ENCODE results near the gene CCL1.

Gene CCL1

DNA sequence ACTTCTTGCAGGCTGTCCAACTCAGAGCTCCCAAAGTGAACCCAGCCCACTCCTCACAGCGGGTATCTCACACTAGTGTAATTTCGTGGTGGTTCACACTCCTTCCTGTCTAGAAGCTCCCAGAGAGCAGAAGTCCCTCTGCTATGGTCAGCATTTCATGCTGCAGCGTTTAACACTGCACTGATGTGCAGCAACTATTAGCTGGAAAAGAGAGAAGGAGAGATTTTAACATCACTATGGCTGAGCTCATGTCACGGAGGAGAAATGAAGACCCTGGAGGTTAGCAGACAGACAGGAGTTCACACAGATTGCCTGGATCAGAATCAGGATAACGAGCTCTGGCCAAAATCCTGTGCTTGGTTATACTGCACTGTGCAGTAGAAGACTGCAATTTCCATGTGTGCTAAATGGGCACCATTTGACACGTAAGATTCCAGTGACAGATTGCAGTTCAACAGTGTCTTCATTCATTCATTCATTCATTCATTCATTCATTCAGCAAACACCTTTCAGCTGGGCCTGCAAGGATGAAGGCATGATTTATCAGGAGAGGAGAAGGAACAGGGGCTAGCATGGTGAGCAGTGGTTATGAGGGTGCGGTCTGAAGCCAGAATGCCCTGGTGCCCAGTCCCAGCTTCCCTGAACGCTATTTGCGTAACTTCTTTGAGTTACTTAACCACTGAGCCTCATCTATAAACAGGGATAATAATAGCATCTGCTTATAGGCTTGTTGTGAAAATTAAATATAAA, 5.3 kb upstream of the CCL1 start:
- no peaks in the 10 kb centered on the region for H3K27me3 ChIP-seq (ENCODE audit: control insufficient read depth in 1 of 2, insufficient read depth in 2 of 2, low read length in 2 of 2)
- H3K9ac ChIP-seq (ENCODE audit: low read length), result no peak overlapping the region
- no peaks in the 10 kb centered on the region for H3K36me3 ChIP-seq (ENCODE audit: insufficient read depth, low read length)
- no peak overlapping the region for H3K4me3 ChIP-seq (ENCODE audit: low read depth in 1 of 2, low read length in 2 of 2)
- no peaks in the 10 kb centered on the region for H3K9me3 ChIP-seq (ENCODE audit: low read length)
- no peaks in the 10 kb centered on the region for H3K4me1 ChIP-seq (ENCODE audit: insufficient read depth, low read length)
- H3K27ac ChIP-seq (ENCODE audit: low read depth, low read length), result no peak overlapping the region

DNA sequence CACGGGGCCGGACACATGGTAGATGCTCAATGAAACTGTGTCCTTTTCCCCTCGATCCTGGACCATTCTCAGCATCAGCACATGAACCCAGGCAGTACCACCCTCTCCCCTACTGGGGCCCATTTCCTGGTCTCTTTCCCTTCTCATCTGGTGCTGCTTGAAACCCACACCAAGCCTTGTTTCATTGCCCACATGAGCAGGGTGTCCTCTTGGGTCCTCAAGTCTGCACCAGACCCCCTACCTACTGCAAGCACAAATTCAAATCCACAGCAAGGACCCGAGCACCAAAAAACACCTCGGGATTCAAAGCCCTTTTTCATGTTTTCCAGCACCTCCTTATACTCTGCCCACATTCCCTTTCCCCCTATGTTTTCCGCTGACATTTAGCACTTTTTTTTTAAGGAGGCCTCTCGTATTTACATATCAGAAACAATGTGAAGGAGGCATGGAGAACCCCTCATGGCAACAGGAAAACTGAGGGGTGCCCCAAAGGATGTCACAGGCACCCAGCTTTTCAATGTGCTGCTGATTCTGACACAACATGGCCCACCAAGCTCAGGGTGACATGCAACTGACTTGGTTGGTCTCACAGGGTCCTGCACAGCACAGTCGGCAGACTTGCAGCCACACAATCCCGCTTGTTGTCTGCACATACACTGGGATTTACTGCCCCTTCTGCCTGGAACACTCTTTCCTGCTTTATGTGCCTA, 4.6 kb upstream of the CCL1 start:
- Histone ChIP-seq H3K9me3 (ENCODE audit: low read length) (no peaks in the 10 kb centered on the region), H3K27ac (ENCODE audit: low read depth, low read length) (no peak overlapping the region), H3K4me1 (ENCODE audit: insufficient read depth, low read length) (no peaks in the 10 kb centered on the region), H3K4me3 (ENCODE audit: low read depth in 1 of 2, low read length in 2 of 2) (no peak overlapping the region), H3K27me3 (ENCODE audit: control insufficient read depth in 1 of 2, insufficient read depth in 2 of 2, low read length in 2 of 2) (no peaks in the 10 kb centered on the region), H3K9ac (ENCODE audit: low read length) (no peak overlapping the region), H3K36me3 (ENCODE audit: insufficient read depth, low read length) (no peaks in the 10 kb centered on the region)

DNA sequence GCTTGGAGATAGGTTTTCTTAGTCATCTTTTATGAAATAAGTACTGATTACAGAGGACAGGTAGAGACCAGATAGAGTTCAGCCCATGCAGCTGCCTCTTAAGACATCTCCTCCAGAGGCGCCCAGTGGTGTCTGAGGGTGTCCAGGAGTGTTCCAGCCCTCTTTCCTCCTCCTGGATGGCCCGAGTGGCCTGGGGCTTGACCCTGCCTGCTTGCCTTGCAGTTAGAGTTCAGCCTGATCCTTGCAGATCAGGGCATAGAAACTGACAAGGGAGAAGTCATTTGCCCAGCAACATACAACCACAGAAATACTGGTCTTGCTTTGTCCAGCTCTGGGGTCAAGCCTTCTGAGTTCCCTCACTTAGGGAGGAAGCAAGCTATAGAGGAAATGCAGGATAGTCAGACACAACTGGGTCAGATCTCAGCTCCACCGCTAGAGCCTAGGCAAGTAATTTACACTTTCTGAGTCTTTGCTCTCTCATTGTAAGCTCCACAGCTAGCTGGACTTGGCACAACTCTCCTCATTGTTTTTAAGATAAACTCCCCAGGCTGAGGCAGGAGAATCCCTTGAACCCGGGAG, 3.6 kb upstream of the CCL1 start:
- Histone ChIP-seq H3K27me3 (ENCODE audit: control insufficient read depth in 1 of 2, insufficient read depth in 2 of 2, low read length in 2 of 2) (peaks cover 0 to 5% of the 10 kb centered on the region in 2 donors), H3K4me3 (ENCODE audit: low read depth in 1 of 2, low read length in 2 of 2) (no peak overlapping the region), H3K4me1 (ENCODE audit: insufficient read depth, low read length) (no peaks in the 10 kb centered on the region), H3K36me3 (ENCODE audit: insufficient read depth, low read length) (no peaks in the 10 kb centered on the region), H3K9ac (ENCODE audit: low read length) (no peak overlapping the region), H3K9me3 (ENCODE audit: low read length) (no peaks in the 10 kb centered on the region), H3K27ac (ENCODE audit: low read depth, low read length) (no peak overlapping the region)

DNA sequence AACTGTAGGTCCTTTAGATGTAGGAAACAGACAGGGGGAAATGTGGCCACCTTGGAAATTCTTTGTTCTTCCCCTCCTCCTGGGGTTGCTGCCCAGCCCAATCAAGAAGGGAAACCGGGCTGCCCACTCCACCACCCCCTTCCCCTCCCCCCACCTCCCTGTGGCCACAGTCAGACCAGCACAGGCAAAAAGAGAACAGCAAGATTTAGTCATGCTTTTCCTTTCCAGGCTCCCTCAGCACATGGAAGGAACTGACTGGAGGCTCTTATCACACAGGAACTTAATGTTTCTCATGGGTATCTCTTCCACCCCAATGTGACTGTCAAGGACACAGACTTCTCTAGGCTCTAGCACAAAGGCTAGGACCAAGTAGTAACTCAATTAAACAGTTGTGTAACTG, 3.0 kb upstream of the CCL1 start:
- Histone ChIP-seq H3K27me3 (ENCODE audit: control insufficient read depth in 1 of 2, insufficient read depth in 2 of 2, low read length in 2 of 2) (peaks cover 0 to 5% of the 10 kb centered on the region in 2 donors), H3K4me3 (ENCODE audit: low read depth in 1 of 2, low read length in 2 of 2) (no peak overlapping the region), H3K36me3 (ENCODE audit: insufficient read depth, low read length) (no peaks in the 10 kb centered on the region), H3K4me1 (ENCODE audit: insufficient read depth, low read length) (no peaks in the 10 kb centered on the region), H3K27ac (ENCODE audit: low read depth, low read length) (no peak overlapping the region), H3K9ac (ENCODE audit: low read length) (no peak overlapping the region), H3K9me3 (ENCODE audit: low read length) (no peaks in the 10 kb centered on the region)

DNA sequence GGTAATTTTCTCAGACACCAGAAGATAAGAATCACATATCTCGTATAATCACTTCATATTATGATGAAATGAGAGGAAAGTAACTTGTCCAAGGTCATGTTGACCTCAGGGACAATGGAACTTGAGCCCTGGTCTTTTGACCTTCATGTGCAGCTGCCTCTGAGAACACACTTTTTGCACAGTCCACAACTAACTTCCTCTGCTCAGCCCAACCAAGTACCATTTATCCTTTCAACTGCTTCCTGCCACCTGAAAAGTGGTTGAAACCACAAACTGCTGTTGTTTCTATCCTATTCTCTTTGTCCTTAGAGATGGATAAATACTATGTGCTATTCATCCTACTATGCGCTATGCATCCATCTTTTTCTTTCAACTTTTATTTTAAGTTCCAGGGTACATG, 2.3 kb upstream of the CCL1 start:
- Histone ChIP-seq H3K9me3 (ENCODE audit: low read length) (no peaks in the 10 kb centered on the region), H3K4me1 (ENCODE audit: insufficient read depth, low read length) (no peaks in the 10 kb centered on the region), H3K9ac (ENCODE audit: low read length) (no peak overlapping the region), H3K4me3 (ENCODE audit: low read depth in 1 of 2, low read length in 2 of 2) (no peak overlapping the region), H3K27me3 (ENCODE audit: control insufficient read depth in 1 of 2, insufficient read depth in 2 of 2, low read length in 2 of 2) (peaks cover 0 to 5% of the 10 kb centered on the region in 2 donors), H3K27ac (ENCODE audit: low read depth, low read length) (no peak overlapping the region), H3K36me3 (ENCODE audit: insufficient read depth, low read length) (no peaks in the 10 kb centered on the region)

DNA sequence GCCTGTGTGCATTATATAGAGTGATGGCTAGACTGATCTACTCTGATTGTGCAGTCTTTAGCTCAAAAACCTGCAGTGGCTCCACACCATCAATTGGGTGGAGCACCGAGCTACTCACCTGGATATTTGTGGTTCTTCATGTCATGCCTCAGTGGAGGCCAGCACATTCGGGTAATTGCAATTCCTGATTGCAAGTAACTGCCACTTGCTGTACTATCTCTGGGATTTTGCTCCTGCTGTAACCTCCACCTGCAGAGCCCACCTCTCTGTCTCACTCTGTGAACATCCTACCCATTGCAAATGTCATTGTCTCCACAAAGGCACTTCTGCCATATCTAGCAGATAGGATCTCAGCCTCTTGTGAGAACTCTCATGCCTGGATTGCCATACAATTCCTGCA, 1.7 kb upstream of the CCL1 start:
- Histone ChIP-seq H3K27me3 (ENCODE audit: control insufficient read depth in 1 of 2, insufficient read depth in 2 of 2, low read length in 2 of 2) (peaks cover 0 to 5% of the 10 kb centered on the region in 2 donors), H3K27ac (ENCODE audit: low read depth, low read length) (no peak overlapping the region), H3K4me3 (ENCODE audit: low read depth in 1 of 2, low read length in 2 of 2) (no peak overlapping the region), H3K9ac (ENCODE audit: low read length) (no peak overlapping the region), H3K36me3 (ENCODE audit: insufficient read depth, low read length) (no peaks in the 10 kb centered on the region), H3K9me3 (ENCODE audit: low read length) (no peaks in the 10 kb centered on the region), H3K4me1 (ENCODE audit: insufficient read depth, low read length) (no peaks in the 10 kb centered on the region)

DNA sequence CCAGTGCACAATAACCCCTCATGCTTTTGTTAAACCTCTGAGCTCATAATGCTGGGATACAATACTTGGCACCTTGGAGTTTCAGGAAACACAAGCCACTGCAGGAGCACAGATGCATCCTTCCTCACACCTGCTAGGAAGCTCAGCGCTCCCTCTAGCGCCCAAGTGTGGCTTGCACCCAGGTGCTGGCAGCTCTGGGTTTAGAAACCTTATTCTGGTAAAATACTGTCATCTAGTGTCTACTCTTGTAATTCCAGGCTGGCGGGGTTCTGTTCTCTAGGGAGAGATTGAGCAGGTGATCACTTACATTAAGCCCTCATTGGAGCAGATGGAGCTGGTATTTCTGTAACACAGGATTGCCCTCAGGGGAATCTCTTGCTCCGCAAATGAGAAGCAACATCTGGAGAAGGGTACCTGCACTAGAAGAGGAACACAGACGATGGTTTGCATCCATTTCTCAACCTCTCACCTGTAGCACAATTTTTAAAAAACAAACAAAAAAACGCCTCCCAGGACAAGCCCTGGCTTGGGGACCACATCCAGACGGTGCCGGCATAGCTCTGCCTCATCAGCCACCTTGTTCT, 1.5 kb downstream of the CCL1 start:
- Histone ChIP-seq H3K9ac (ENCODE audit: low read length) (no peak overlapping the region), H3K9me3 (ENCODE audit: low read length) (no peaks in the 10 kb centered on the region), H3K4me3 (ENCODE audit: low read depth in 1 of 2, low read length in 2 of 2) (no peak overlapping the region), H3K27me3 (ENCODE audit: control insufficient read depth in 1 of 2, insufficient read depth in 2 of 2, low read length in 2 of 2) (peaks cover 0 to 5% of the 10 kb centered on the region in 2 donors), H3K27ac (ENCODE audit: low read depth, low read length) (no peak overlapping the region), H3K36me3 (ENCODE audit: insufficient read depth, low read length) (no peaks in the 10 kb centered on the region), H3K4me1 (ENCODE audit: insufficient read depth, low read length) (no peaks in the 10 kb centered on the region)

DNA sequence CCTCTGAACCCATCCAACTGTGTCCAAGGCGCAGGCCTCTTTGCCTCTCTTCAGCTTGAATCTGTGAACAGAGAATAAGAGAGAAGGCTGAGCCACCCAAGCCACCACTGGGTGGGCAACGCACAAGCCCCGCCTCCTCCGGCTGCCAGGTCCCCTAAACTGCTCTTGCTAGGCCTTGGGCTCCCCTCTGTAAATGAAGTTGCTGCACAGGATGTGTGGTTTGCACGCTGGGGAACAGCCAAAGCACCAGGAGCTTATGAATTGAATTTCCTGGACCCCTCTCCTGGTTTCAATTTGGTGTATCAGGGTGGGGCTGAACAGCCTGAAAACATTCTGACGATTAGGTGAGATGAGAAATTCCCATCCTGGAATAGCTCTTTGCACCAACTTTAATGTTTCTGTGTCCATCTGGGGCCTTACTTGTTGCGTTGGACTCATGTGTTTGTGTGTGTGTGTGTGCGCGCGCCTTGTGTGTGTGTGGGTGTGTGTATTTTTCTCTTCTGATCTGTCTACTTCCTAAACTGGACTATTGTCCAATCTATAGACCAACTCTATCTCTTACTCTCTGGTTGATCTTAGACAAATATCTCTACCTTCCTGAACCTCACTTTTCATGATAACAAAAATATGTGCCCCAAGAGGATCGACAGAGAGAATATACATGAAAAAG, 2.3 kb downstream of the CCL1 start:
- Histone ChIP-seq H3K4me1 (ENCODE audit: insufficient read depth, low read length) (no peaks in the 10 kb centered on the region), H3K4me3 (ENCODE audit: low read depth in 1 of 2, low read length in 2 of 2) (no peak overlapping the region), H3K27me3 (ENCODE audit: control insufficient read depth in 1 of 2, insufficient read depth in 2 of 2, low read length in 2 of 2) (peaks cover 0 to 5% of the 10 kb centered on the region in 2 donors), H3K27ac (ENCODE audit: low read depth, low read length) (no peak overlapping the region), H3K36me3 (ENCODE audit: insufficient read depth, low read length) (no peaks in the 10 kb centered on the region), H3K9ac (ENCODE audit: low read length) (no peak overlapping the region), H3K9me3 (ENCODE audit: low read length) (no peaks in the 10 kb centered on the region)

DNA sequence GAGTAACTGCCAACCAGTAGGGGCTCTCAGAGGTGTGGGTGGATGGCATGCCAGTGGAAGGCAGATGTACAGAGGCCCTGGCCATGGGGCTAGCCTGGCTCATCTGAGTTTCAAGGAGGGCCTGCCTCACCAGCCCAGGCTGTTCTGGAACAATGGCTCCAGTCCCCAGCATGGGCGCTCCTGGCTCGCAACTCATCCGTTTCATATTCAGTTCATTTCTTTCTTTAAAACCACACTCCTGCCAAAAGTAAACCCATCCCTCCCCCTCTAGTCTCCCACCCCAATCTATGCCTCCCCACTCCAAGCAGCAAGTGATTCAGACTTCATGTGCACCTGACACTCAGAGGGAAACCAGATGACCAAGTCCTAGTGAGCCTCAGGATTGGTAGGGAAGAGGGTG, 4.4 kb downstream of the CCL1 start:
- no peaks in the 10 kb centered on the region for H3K9me3 ChIP-seq (ENCODE audit: low read length)
- no peak overlapping the region for H3K27ac ChIP-seq (ENCODE audit: low read depth, low read length)
- no peaks in the 10 kb centered on the region for H3K36me3 ChIP-seq (ENCODE audit: insufficient read depth, low read length)
- peaks cover 0 to 5% of the 10 kb centered on the region in 2 donors for H3K27me3 ChIP-seq (ENCODE audit: control insufficient read depth in 1 of 2, insufficient read depth in 2 of 2, low read length in 2 of 2)
- no peak overlapping the region for H3K4me3 ChIP-seq (ENCODE audit: low read depth in 1 of 2, low read length in 2 of 2)
- H3K4me1 ChIP-seq (ENCODE audit: insufficient read depth, low read length), result no peaks in the 10 kb centered on the region
- H3K9ac ChIP-seq (ENCODE audit: low read length), result no peak overlapping the region

DNA sequence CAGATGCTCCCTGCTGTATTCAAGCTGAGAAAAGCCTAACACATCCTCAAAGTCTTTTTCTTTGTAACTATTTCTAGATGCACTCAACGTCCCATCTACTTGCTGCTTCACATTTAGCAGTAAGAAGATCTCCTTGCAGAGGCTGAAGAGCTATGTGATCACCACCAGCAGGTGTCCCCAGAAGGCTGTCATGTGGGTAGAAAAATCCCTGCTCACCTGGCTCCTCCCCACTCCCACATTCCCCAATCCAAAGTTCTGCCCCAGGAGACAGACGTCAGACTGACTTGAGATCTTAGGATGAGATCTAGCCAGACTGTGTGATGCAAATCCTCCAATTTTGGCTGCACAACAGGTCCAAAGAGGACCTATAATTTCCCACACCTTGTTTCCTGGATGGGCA, 5.6 kb downstream of the CCL1 start:
- H3K9ac ChIP-seq (ENCODE audit: low read length), result no peak overlapping the region

DNA sequence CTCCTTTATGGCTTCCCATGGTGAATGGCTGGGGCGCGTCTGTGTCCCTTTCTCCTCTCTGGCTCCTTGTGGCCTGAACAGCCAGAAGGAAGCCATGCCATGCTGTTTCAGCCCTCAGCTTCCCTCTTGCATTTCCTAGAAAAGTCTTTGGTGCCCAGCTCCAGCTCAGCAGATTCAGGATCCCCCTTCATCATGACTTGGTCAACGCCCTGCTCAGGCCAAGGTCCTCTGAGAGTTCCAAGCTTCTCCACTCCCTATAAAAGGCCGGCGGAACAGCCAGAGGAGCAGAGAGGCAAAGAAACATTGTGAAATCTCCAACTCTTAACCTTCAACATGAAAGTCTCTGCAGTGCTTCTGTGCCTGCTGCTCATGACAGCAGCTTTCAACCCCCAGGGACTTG, 6.8 kb downstream of the CCL1 start, which contains the start of gene CCL13:
TSS of gene CCL13 (plus strand) at position 287 of the 400 bp plus-strand sequence. CDS start at position 334, 47 bp downstream.
- Histone ChIP-seq H3K9me3 (ENCODE audit: low read length) (no peaks in the 10 kb centered on the region), H3K9ac (ENCODE audit: low read length) (no peak within 1 kb of the TSS), H3K4me3 (ENCODE audit: low read depth in 1 of 2, low read length in 2 of 2) (no peak within 1 kb of the TSS), H3K27ac (ENCODE audit: low read depth, low read length) (no peak within 1 kb of the TSS), H3K4me1 (ENCODE audit: insufficient read depth, low read length) (no peaks in the 10 kb centered on the region), H3K36me3 (ENCODE audit: insufficient read depth, low read length) (no peaks in the 10 kb centered on the region), H3K27me3 (ENCODE audit: control insufficient read depth in 1 of 2, insufficient read depth in 2 of 2, low read length in 2 of 2) (no peaks in the 10 kb centered on the region)

More for the DNA sequence above, 5.6 kb downstream of the CCL1 start:
- H3K36me3 ChIP-seq (ENCODE audit: insufficient read depth, low read length), result no peaks in the 10 kb centered on the region
- no peak overlapping the region for H3K4me3 ChIP-seq (ENCODE audit: low read depth in 1 of 2, low read length in 2 of 2)
- no peaks in the 10 kb centered on the region for H3K4me1 ChIP-seq (ENCODE audit: insufficient read depth, low read length)
- peaks cover 0 to 5% of the 10 kb centered on the region in 2 donors for H3K27me3 ChIP-seq (ENCODE audit: control insufficient read depth in 1 of 2, insufficient read depth in 2 of 2, low read length in 2 of 2)
- no peak overlapping the region for H3K27ac ChIP-seq (ENCODE audit: low read depth, low read length)
- H3K9me3 ChIP-seq (ENCODE audit: low read length), result no peaks in the 10 kb centered on the region
